HepG2 (cell line): Measurements from ENCODE around the gene MLX. TPM values are rescaled to one million over a fixed set of nuclear protein-coding genes. Genes with fewer than 3 reads are reported as not detected.

Experiments
- BATF2 ChIP-seq: sonication (generic); formaldehyde crosslinking; IDR thresholded peaks from 2 replicates; pipeline ENCODE4 v1.8.0; 2022; ENCODE audit warnings: mild to moderate bottlenecking, missing genetic modification reagents, moderate library complexity
- E2F2 ChIP-seq: sonication (generic); formaldehyde crosslinking; IDR thresholded peaks from 2 replicates; pipeline ENCODE4 v1.4.0; 2020; ENCODE audit warnings: missing genetic modification reagents, borderline replicate concordance
- GATAD2A ChIP-seq: IDR thresholded peaks from 2 replicates; pipeline ENCODE4 v1.6.1; 2016
- GRHL1 ChIP-seq: sonication (generic); formaldehyde crosslinking; conservative IDR thresholded peaks from 2 replicates; pipeline ENCODE4 v1.8.0; 2022; ENCODE audit warnings: missing genetic modification reagents
- MAFF ChIP-seq: IDR thresholded peaks from 2 replicates; pipeline ENCODE4 v1.6.1; 2011; ENCODE audit warnings: low read depth, low read length, improper control_type of control experiment
- MED1 ChIP-seq: sonication (generic); formaldehyde crosslinking; IDR thresholded peaks from 2 replicates; pipeline ENCODE4 v1.4.0; 2020; ENCODE audit warnings: missing genetic modification reagents
- NFAT5 ChIP-seq: sonication (generic); formaldehyde crosslinking; IDR thresholded peaks from 2 replicates; pipeline ENCODE4 v1.4.0; 2020; ENCODE audit warnings: missing genetic modification reagents
- PRDM15 ChIP-seq: sonication (generic); formaldehyde crosslinking; IDR thresholded peaks from 2 replicates; pipeline ENCODE4 v1.4.0; 2020; ENCODE audit warnings: missing genetic modification reagents
- ZNF280B ChIP-seq: sonication (generic); formaldehyde crosslinking; IDR thresholded peaks from 2 replicates; pipeline ENCODE4 v1.5.0; 2020; ENCODE audit warnings: missing genetic modification reagents, mild to moderate bottlenecking, borderline replicate concordance
- ZNF784 ChIP-seq: sonication (generic); formaldehyde crosslinking; IDR thresholded peaks from 2 replicates; pipeline ENCODE4 v1.5.1; 2020; ENCODE audit warnings: missing genetic modification reagents, mild to moderate bottlenecking, borderline replicate concordance
- ZNF850 ChIP-seq: sonication (generic); formaldehyde crosslinking; conservative IDR thresholded peaks from 2 replicates; pipeline ENCODE4 v1.9.0; 2021; ENCODE audit warnings: mild to moderate bottlenecking, missing genetic modification reagents
- polyA plus RNA-seq, 8 experiments: library from polyadenylated mRNA; depleted of rRNA in 3 of 8; stranded (reverse) in 7 of 8; unstranded in 1 of 8; fragments of >200 nt; fragmentation: Illumina TruSeq in 4 of 8; extraction: Trizol in 4 of 8; gene quantifications; 2 replicates each; pipeline versions ENCODE4 v1.2.1 to v1.2.3, GENCODE V29; 2011 to 2016; ENCODE audit warnings: low read depth in 4 of 8, missing spikeins in 1 of 8, mixed read lengths in 1 of 8; ENCODE audit not compliant: insufficient read depth in 1 of 8
- total RNA-seq, 5 experiments: library from RNA; depleted of rRNA; stranded (reverse); fragments of >200 nt; fragmentation: Illumina TruSeq; extraction: Trizol; gene quantifications; 2 replicates each; pipeline ENCODE4 v1.2.3, GENCODE V29; 2016; ENCODE audit warnings: low read depth in 1 of 5
- TF ChIP-seq, protein P1 (sequence below): IDR thresholded peaks from 2 replicates; pipeline ENCODE4 v1.6.1; 2016; ENCODE audit warnings: missing genetic modification reagents, missing compliant biosample characterization

Gene MLX
- total and polyA plus RNA-seq, 2 of the 13 experiments (the other 11 are each of a cell fraction or from before 2014, with no cell fraction given), result 38.9 to 74.4 TPM

DNA sequence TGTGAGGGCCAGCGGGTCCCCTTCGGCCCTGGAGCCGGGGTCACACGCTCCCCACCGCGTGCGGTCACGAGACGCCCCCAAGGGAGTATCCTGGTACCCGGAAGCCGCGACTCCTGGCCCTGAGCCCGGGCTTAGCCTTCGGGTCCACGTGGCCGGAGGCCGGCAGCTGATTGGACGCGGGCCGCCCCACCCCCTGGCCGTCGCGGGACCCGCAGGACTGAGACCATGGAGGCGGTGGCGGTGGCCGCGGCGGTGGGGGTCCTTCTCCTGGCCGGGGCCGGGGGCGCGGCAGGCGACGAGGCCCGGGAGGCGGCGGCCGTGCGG, 30.9 kb upstream of the MLX start, which contains the start of gene NAGLU (continued):
- TF ChIP-seq NFAT5 (CRISPR knock-in tag) (peak; percentile 90), GATAD2A (CRISPR knock-in tag) (peak; percentile 77), PRDM15 (CRISPR knock-in tag) (0 out of 2 replicates have a peak, but pooled peaks have one; percentile 42), E2F2 (peak; percentile 75; the same call in 1 of the 2 replicates), ZNF850 (CRISPR knock-in tag) (peak; percentile 87; the same call in 1 of the 2 replicates), ZNF784 (CRISPR knock-in tag) (peak; percentile 94), BATF2 (CRISPR knock-in tag) (peak; percentile 61; the same call in 1 of the 2 replicates), GRHL1 (CRISPR knock-in tag) (no peak), MED1 (CRISPR knock-in tag) (peak; percentile 88), ZNF280B (CRISPR knock-in tag) (0 out of 2 replicates have a peak, but pooled peaks have one; percentile 61), MAFF (no peak)
- TF ChIP-seq, protein P1, sequence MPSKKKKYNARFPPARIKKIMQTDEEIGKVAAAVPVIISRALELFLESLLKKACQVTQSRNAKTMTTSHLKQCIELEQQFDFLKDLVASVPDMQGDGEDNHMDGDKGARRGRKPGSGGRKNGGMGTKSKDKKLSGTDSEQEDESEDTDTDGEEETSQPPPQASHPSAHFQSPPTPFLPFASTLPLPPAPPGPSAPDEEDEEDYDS (CRISPR knock-in tag), result peak; percentile 80
